GM12878 (cell line): ENCODE data around the gene PSRC1. TPM values are rescaled to one million over a fixed set of nuclear protein-coding genes. Genes with fewer than 3 reads are reported as not detected.

Experiments
- ATAC-seq: fragments of 200-7000 bp; cut with Tn5 transposase; 3 replicates; pipeline ENCODE4 v1.9.1; 2020; ENCODE audit warnings: mild to moderate bottlenecking, moderate library complexity
- BruUV-seq: library from RNA; stranded (reverse); fragments of 400-500 nt; replicated peaks from 2 replicates; lab custom pipeline; 2021; lab: Mats Ljungman, UMichigan
- CTCF ChIA-PET: fragments of 300-600 bp; sonication (Branson Sonifier 250); formaldehyde crosslinking; extraction: SDS; loops from one replicate; lab custom pipeline; 2021; ENCODE audit warnings: inconsistent platforms; lab: Yijun Ruan, JAX
- POLR2A ChIA-PET: fragments of 350-600 bp; formaldehyde crosslinking; extraction: SDS; loops from one replicate; lab custom pipeline; 2021; ENCODE audit warnings: inconsistent platforms; lab: Charles Lee
- RAD21 ChIA-PET: fragments of 300-600 bp; sonication (Branson Sonifier 250); formaldehyde crosslinking; loops from one replicate; lab custom pipeline; 2023; ENCODE audit warnings: antibody characterized with exemption; ENCODE audit not compliant: unreplicated experiment; lab: Charles Lee
- SMC1A ChIA-PET: fragments of 300-600 bp; sonication (Branson Sonifier 250); formaldehyde crosslinking; loops from one replicate; lab custom pipeline; 2023; ENCODE audit not compliant: unreplicated experiment, uncharacterized antibody; lab: Charles Lee
- DNase-seq: peaks from one replicate; pipeline ENCODE4 v3.0.0-alpha.2; 2011; ENCODE audit warnings: low read depth, low spot score
- FAIRE-seq: peaks from 3 replicates; lab custom pipeline; 2011; peaks lifted over from hg19 to GRCh38; lab: Jason Lieb, UNC
- H2AFZ ChIP-seq: 2 replicates; pipeline ENCODE4 v1.6.0; 2011; ENCODE audit warnings: low read depth, low read length, control low read depth; ENCODE audit not compliant: control insufficient read depth
- H3K27ac ChIP-seq: 2 replicates; pipeline ENCODE4 v1.5.1; 2011; ENCODE audit warnings: control low read depth; ENCODE audit not compliant: control insufficient read depth, insufficient read depth
- H3K27me3 ChIP-seq, 2 experiments: replicated peaks in 1 of 2; 2 replicates each; pipeline versions ENCODE4 v1.6.0 to v1.6.1; 2011; ENCODE audit warnings: low read length in 1 of 2; ENCODE audit not compliant: control insufficient read depth in 2 of 2, insufficient read depth in 2 of 2
- H3K36me3 ChIP-seq, 2 experiments: 2 replicates each; pipeline ENCODE4 v1.5.1; 2011; ENCODE audit warnings: low read length in 1 of 2; ENCODE audit not compliant: control insufficient read depth in 2 of 2, insufficient read depth in 2 of 2
- H3K4me1 ChIP-seq: 2 replicates; pipeline ENCODE4 v1.6.1; 2011; ENCODE audit warnings: mild to moderate bottlenecking, low read length, moderate library complexity, mixed read lengths; ENCODE audit not compliant: control insufficient read depth, insufficient read depth
- H3K4me2 ChIP-seq: 2 replicates; pipeline ENCODE4 v1.6.0; 2011; ENCODE audit warnings: control low read depth; ENCODE audit not compliant: control insufficient read depth, insufficient read depth
- H3K4me3 ChIP-seq: fragments of 200-600 bp; sonication (generic); 2 replicates; pipeline ENCODE4 v1.5.1; 2016
- H3K79me2 ChIP-seq: 2 replicates; pipeline ENCODE4 v1.6.0; 2011; ENCODE audit warnings: low read length; ENCODE audit not compliant: control insufficient read depth, insufficient read depth
- H3K9ac ChIP-seq: 2 replicates; pipeline ENCODE4 v1.8.0; 2011; ENCODE audit warnings: low read length, control low read depth, mixed read lengths; ENCODE audit not compliant: control insufficient read depth, insufficient read depth
- H3K9me3 ChIP-seq: replicated peaks from 3 replicates; pipeline ENCODE4 v1.5.1; 2011; ENCODE audit warnings: mild to moderate bottlenecking, low read length; ENCODE audit not compliant: control insufficient read depth, insufficient read depth
- H4K20me1 ChIP-seq: 2 replicates; pipeline ENCODE4 v1.6.0; 2011; ENCODE audit not compliant: control insufficient read depth, insufficient read depth
- DPF2 ChIP-seq: fragments of 450-650 bp; IDR thresholded peaks from 2 replicates; pipeline ENCODE4 v1.6.1; 2017; ENCODE audit warnings: mild to moderate bottlenecking
- MEF2B ChIP-seq: fragments of 450-650 bp; IDR thresholded peaks from 2 replicates; pipeline ENCODE4 v1.6.1; 2018; ENCODE audit warnings: mild to moderate bottlenecking, moderate library complexity; ENCODE audit not compliant: partially characterized antibody, poor library complexity, severe bottlenecking
- SREBF1 ChIP-seq: IDR thresholded peaks from 2 replicates; pipeline ENCODE4 v1.6.1; 2012; ENCODE audit warnings: mild to moderate bottlenecking, low read length
- STAT1 ChIP-seq: fragments of 450-650 bp; conservative IDR thresholded peaks from 2 replicates; pipeline ENCODE4 v1.6.1; 2014; ENCODE audit warnings: antibody characterized with exemption, mild to moderate bottlenecking
- TARDBP ChIP-seq: IDR thresholded peaks from 2 replicates; pipeline ENCODE4 v1.6.1; 2016; ENCODE audit warnings: borderline replicate concordance
- WGBS: methylation state at CpG from one replicate; pipeline ENCODE4 v1.1.6; 2016; ENCODE audit warnings: low lambda C conversion rate; ENCODE audit not compliant: insufficient replicate concordance, insufficient coverage; ENCODE audit errors: missing lambda C conversion rate; 5-methylcytosine and 5-hydroxymethylcytosine counted together
- in situ Hi-C: fragments of 300-500 bp; cut with MboI; formaldehyde crosslinking; loops from 9 replicates; pipeline ENCODE4 v1.14.3; 2018; ENCODE audit warnings: mixed read lengths
- intact Hi-C: fragments of 100-400 bp; cut with micrococcal nuclease; formaldehyde crosslinking; loops from one replicate; pipeline ENCODE4 v1.14.2; 2022; ENCODE audit not compliant: unreplicated experiment
- polyA plus RNA-seq, 11 experiments: library from polyadenylated mRNA; depleted of rRNA in 4 of 11; unstranded in 6 of 11; stranded (reverse) in 5 of 11; fragments of >200 nt; fragmentation: Nextera tagmentation in 4 of 11; fragmentation: Illumina TruSeq in 1 of 11; extraction: Ambion mirVana in 4 of 11; extraction: Trizol in 1 of 11; gene quantifications; 1 replicate in 1 of 11; 2 replicates in 10 of 11; pipeline versions ENCODE4 v1.2.1 to v1.2.3, GENCODE V29; 2011 to 2016; ENCODE audit warnings: inconsistent platforms in 2 of 11, missing spikeins in 2 of 11, low read depth in 1 of 11
- total RNA-seq, 4 experiments: library from RNA; depleted of rRNA in 3 of 4; stranded (reverse); fragments of >200 nt in 3 of 4; fragmentation: Illumina TruSeq in 1 of 4; extraction: Trizol in 1 of 4; gene quantifications; 2 replicates each; pipeline versions ENCODE4 v1.2.1 to v1.2.3, GENCODE V29; 2013 to 2021
- TF ChIP-seq, protein P1 (sequence below): IDR thresholded peaks from 2 replicates; pipeline ENCODE4 v1.6.1; 2011; ENCODE audit warnings: borderline replicate concordance, low read depth, mild to moderate bottlenecking, moderate library complexity, low read length; ENCODE audit not compliant: insufficient read depth, poor library complexity, severe bottlenecking
- TF ChIP-seq, protein P2 (sequence below): IDR thresholded peaks from 2 replicates; pipeline ENCODE4 v1.6.1; 2012; ENCODE audit warnings: mild to moderate bottlenecking, low read depth, low read length

Gene PSRC1
- total and polyA plus RNA-seq, 10 of the 15 experiments (the other 5 are each of a cell fraction or from before 2014, with no cell fraction given): 1.2 to 11.8 (median 4.9) TPM

GRCh38 chr1:109293026-109293425, 10.1 kb upstream of the PSRC1 start:
- no peaks in the 10 kb centered on the region for H3K9me3 ChIP-seq
- WGBS: 0% methylated on average over 2 of the region's 2 CpGs
- H3K27ac ChIP-seq: no peak overlapping the region
- intact Hi-C loops: no loop called here
- ChIA-PET CTCF (interaction anchor here (0.6 to 1.2 kb wide), 6 partner anchors 10 to 736 kb away, joined by 3 to 5 read pairs (median 4); partner anchors contain the start of gene PSRC1), RAD21 (interaction anchor here (0.8 to 1.5 kb wide), 2 partner anchors 15 to 106 kb away, joined by 4 to 6 read pairs; no protein-coding TSS in a partner anchor), SMC1A (interaction anchor here (0.7 to 1.5 kb wide), 2 partner anchors 100 to 107 kb away, joined by 3 read pairs; no protein-coding TSS in a partner anchor), POLR2A (interaction anchor here (0.9 kb wide), 1 partner anchor 10 kb away, joined by 3 read pairs; the partner anchor contains the start of gene PSRC1)
- no peak for ATAC-seq
- BruUV-seq: no TSS peak
- no peak for DNase-seq
- peaks cover 5% of the 10 kb centered on the region; the same call in 1 of the 2 replicates for H3K4me1 ChIP-seq
- peaks cover 0 to 1% of the 10 kb centered on the region in 2 experiments; a peak in 2 of 4 replicates for H3K27me3 ChIP-seq
- in situ Hi-C loops: no loop called here
- no peak for TF ChIP-seq MEF2B
- H3K9ac ChIP-seq: no peak overlapping the region
- no peaks in the 10 kb centered on the region for H4K20me1 ChIP-seq
- FAIRE-seq: no peak
- H3K4me3 ChIP-seq: no peak overlapping the region
- H2AFZ ChIP-seq: no peak overlapping the region
- no peaks in the 10 kb centered on the region for H3K36me3 ChIP-seq
- H3K4me2 ChIP-seq: no peak overlapping the region
- no peaks in the 10 kb centered on the region for H3K79me2 ChIP-seq

DNA sequence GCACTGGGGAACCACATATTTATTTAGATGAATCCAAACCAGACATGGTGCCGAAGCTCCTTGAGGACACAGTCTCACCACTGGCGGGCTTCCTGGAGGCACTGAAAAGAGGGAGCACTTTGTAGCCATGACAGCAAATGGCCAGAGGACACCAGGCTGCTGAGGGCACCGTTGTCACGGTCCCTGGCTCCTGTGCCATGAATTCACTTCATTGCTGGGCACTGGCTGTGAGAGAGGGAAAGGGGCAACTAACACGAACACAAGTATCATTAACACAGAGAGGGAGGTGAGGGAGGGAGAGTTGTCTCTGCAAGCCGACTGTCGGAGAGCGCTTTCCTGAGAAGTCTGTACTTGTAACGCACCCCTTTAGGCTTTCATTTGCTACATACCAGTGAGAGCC, 9.4 kb upstream of the PSRC1 start:
- Histone ChIP-seq H3K9ac (no peak overlapping the region), H4K20me1 (no peaks in the 10 kb centered on the region), H3K79me2 (no peaks in the 10 kb centered on the region), H3K4me2 (no peak overlapping the region), H3K9me3 (no peaks in the 10 kb centered on the region), H3K27ac (no peak overlapping the region), H2AFZ (no peak overlapping the region), H3K4me1 (peaks cover 5% of the 10 kb centered on the region; the same call in 1 of the 2 replicates), H3K36me3 (no peaks in the 10 kb centered on the region), H3K27me3 (peaks cover 0 to 1% of the 10 kb centered on the region in 2 experiments; a peak in 2 of 4 replicates), H3K4me3 (no peak overlapping the region)
- intact Hi-C loops: no loop called here
- no TSS peak for BruUV-seq
- no peak for FAIRE-seq
- WGBS: 59% methylated on average over 9 of the region's 9 CpGs
- POLR2A ChIA-PET: interaction anchor here (0.9 kb wide), 1 partner anchor 10 kb away, joined by 3 read pairs; the partner anchor contains the start of gene PSRC1
- RAD21 ChIA-PET: interaction anchor here (0.8 to 1.5 kb wide), 2 partner anchors 14 to 106 kb away, joined by 4 to 6 read pairs; no protein-coding TSS in a partner anchor
- SMC1A ChIA-PET: interaction anchor here (0.6 to 1.5 kb wide), 3 partner anchors 35 to 108 kb away, joined by 3 read pairs; no protein-coding TSS in a partner anchor
- in situ Hi-C loops: no loop called here
- no peak for ATAC-seq
- CTCF ChIA-PET: interaction anchor here (0.7 to 1.2 kb wide), 4 partner anchors 10 to 106 kb away, joined by 3 to 5 read pairs (median 4); partner anchors contain the start of gene PSRC1
- DNase-seq: no peak
- TF ChIP-seq, protein P1, sequence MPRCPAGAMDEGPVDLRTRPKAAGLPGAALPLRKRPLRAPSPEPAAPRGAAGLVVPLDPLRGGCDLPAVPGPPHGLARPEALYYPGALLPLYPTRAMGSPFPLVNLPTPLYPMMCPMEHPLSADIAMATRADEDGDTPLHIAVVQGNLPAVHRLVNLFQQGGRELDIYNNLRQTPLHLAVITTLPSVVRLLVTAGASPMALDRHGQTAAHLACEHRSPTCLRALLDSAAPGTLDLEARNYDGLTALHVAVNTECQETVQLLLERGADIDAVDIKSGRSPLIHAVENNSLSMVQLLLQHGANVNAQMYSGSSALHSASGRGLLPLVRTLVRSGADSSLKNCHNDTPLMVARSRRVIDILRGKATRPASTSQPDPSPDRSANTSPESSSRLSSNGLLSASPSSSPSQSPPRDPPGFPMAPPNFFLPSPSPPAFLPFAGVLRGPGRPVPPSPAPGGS: no peak
- TF ChIP-seq DPF2 (no peak), STAT1 (no peak), TARDBP (no peak), SREBF1 (no peak)
- TF ChIP-seq, protein P2, sequence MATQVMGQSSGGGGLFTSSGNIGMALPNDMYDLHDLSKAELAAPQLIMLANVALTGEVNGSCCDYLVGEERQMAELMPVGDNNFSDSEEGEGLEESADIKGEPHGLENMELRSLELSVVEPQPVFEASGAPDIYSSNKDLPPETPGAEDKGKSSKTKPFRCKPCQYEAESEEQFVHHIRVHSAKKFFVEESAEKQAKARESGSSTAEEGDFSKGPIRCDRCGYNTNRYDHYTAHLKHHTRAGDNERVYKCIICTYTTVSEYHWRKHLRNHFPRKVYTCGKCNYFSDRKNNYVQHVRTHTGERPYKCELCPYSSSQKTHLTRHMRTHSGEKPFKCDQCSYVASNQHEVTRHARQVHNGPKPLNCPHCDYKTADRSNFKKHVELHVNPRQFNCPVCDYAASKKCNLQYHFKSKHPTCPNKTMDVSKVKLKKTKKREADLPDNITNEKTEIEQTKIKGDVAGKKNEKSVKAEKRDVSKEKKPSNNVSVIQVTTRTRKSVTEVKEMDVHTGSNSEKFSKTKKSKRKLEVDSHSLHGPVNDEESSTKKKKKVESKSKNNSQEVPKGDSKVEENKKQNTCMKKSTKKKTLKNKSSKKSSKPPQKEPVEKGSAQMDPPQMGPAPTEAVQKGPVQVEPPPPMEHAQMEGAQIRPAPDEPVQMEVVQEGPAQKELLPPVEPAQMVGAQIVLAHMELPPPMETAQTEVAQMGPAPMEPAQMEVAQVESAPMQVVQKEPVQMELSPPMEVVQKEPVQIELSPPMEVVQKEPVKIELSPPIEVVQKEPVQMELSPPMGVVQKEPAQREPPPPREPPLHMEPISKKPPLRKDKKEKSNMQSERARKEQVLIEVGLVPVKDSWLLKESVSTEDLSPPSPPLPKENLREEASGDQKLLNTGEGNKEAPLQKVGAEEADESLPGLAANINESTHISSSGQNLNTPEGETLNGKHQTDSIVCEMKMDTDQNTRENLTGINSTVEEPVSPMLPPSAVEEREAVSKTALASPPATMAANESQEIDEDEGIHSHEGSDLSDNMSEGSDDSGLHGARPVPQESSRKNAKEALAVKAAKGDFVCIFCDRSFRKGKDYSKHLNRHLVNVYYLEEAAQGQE: no peak
